HUDEP-2 (cell line): ENCODE data around the gene DIAPH2.

Experiments used
- DNase-seq, 76 experiments: peaks; one replicate each; lab custom pipeline; 2025; ENCODE audit not compliant: unreplicated experiment in 76 of 76; lab: John Stamatoyannopoulos, UW

DIAPH2 gene

DNA sequence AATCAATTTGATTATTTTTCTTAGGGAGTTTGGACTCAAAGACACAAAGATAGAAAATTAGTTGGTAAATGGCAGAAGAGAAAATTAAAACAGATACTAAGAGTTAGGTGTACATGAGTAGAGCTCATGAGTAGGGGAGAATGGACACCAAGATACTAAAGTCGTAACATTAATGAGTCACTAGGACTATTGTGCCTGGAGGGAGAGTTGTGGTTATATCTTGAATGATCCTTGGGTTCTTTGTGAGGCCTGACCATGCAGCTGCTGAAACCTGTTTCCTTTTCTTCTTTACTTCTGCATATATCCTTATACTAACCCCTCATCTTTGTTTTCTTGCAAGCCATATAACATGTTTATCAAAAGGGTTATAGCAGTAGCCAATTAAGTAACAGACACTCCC, 731.8 kb downstream of the DIAPH2 start:
- DNase-seq: no peak

DNA sequence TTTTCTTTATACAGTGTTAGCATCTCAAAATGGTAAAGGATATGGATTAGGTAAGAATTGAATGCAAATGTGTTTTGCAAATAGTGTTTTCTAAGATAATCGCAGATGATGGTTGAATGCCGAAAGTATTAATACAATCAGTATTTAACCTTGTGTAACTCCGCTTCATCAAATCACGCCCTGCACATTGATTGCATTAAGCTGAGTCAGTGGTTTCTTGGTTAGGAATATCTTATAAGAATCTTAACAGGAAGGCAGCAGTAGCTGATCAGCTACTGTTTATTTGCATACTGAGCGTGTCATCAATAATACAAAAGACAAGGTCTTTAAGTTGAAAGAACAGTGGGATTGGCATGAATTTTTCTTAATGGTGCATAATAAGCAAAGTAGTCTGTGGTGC, 744.5 kb downstream of the DIAPH2 start:
- DNase-seq: no peak

DNA sequence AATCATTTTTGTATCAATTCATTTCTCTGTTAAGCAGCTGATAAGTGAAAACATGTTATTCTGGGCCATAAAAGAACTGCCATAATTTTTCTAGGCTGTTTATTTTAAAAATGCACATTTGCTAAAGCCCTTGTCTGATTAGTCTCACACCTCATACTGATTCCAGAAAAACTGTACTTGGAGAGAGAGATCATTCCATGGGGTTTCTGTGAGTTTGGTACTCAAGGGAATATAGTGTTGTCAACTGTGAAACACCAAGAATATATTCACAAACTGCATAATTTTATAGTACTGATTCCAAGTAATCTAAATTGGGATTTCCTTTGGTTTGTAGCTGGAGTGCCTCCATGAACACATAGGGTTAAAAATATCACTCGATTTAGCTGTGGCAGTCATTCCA, 746.6 kb downstream of the DIAPH2 start:
- no peak for DNase-seq

DNA sequence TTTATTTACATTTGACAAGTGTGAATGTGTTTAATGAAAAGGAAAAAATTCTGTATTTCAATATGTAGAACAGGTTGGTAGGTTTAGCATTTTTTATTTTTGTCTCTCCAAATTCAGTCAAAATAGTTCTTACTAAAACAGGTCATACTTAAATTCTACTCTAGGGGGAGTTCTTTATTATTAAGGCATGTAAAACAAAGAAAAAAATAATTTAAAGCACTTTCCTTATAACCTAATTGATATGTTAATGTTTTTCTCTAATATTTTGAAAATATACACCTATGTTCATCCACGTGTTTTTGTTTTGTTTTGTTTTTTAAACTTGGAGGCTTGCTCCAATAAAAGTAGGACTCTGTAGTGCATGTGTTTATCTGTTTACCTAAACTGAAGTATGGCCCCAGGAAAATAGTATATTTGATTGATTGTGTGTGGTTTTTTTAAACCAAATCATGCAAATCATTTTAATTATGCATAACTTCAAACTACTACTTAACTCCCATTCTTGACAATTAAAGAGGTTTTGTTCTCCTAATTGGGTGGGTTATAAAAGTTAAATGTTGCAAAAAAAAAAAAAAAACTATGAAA, 761.7 kb downstream of the DIAPH2 start:
- no peak for DNase-seq

DNA sequence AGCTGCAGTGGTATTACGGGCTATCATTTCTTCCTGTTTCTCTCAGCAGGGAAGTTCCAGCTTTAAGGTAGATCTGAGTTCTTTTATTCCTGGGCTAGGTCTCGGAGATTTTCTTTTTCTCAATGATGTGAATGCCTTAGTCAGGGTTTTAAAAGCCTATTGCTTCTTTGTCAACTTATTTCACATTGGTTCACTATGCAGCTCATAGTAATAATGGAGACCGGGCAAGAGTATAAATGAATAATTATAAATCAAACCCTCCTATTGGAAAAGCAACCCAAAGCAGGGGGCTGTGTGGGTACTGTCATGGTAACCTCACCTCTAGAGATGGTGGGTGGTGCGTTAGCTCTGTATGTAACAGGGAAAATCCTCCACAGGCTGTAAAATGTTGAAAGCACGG, 762.7 kb downstream of the DIAPH2 start:
- DNase-seq: no peak

DNA sequence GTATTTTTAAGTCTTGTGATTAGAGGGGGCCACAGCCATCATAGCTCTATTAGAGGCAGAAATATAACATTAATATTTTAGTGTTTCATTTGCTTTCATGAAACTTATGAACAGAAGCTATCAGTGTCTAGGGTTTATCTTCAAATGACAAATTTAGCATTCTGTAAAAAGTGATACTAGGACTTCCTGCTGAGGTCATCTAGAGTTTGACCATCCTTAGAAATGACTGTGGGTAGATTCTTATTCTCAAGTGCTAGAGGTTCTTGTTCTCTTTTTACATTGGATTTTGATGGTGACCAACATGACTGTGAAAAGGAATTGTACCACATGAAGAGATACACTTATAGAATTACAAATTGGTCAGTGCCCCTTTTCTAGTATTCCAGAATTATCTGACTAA, 767.6 kb downstream of the DIAPH2 start:
- DNase-seq: no peak

DNA sequence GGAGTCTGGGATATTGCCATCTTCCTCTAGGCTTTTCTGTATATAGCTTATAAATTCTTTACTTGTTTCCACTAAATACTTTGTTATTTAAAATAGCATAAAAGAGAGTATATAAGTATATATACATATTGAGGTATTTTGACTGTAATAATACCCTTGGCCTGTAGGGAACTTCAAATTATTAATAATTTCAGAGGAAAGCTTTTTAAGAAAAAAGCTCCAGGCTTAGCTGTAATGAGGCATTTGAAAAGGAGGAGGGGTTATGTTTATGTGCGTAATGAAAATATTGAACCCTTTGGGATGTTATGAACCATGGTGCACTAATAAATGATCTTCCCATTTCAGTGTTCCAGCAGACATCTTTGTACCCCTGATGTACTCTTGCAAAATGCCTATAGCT, 777.1 kb downstream of the DIAPH2 start:
- no peak for DNase-seq

DNA sequence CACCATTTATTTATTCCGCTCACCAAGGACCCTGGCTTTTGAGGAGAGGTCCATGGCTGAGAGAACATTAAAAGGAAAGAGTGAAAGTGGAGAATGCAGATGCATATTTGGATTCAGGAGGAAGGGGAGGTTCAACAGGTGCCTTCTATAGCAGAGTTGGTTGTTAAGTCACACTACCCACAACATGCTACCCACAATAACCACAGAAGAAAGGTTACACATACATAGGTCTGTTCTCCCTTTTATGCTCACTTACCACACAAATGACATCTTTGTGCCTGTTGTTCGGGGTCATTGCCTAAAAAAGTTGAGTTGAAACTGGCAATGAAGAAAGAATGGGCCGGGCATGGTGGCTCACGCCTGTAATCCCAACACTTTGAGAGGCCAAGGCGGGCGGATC, 786.4 kb downstream of the DIAPH2 start:
- DNase-seq: no peak

DNA sequence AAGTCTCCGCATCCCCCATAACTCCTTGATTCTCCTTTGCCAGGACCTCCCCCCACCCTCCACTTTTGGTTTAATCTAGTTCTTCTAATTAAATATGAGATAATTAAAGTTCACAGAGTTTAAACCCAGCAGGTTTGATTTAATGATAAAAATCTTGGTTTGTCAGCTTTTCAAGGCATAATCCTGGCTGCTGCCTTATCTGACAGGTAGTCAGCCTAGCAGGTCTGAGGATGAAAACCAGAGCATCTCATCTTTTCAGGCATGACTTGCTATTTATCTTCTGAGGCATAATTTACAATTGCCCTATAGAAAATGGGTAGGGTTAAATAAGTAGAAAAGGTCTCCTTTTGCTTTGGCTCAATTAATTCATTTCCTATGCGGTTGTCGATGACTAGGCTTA, 790.3 kb downstream of the DIAPH2 start:
- no peak for DNase-seq

DNA sequence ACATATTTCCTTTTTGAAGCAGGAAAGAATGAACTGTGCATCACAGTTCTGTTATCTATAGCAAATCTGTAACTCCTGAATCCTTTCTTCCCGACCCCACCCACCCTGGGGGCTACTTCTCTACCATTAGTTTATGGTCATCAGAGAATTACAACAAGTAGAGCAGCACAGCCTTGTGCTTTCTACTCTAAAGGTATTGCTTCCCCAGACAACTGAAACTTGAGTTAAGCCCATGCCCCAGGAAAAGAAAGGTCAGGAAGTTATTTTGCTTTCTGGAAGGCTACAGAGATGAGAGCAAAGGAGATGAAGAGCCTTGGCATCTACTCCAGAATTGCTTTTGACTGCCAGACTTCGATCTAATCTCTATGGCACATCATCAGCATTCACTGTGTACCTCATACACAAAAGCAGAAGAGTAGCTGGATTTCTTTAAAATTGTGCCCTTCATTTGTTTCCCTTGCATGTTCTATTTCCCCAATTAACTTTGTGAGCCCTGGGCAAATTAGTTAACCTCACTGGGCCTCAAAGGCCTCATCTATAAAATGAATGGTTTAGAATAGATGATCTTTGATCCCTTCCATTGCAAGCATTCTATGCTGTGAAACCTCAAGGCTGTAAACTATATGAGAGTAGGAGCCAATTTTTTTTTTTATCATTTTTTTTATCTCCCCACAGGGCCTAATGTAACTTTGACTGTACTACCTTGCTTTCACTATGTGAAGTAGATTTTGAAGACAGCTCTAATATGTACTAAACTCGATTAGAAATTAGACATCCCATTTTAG, 794.7 kb downstream of the DIAPH2 start:
- DNase-seq: no peak

DNA sequence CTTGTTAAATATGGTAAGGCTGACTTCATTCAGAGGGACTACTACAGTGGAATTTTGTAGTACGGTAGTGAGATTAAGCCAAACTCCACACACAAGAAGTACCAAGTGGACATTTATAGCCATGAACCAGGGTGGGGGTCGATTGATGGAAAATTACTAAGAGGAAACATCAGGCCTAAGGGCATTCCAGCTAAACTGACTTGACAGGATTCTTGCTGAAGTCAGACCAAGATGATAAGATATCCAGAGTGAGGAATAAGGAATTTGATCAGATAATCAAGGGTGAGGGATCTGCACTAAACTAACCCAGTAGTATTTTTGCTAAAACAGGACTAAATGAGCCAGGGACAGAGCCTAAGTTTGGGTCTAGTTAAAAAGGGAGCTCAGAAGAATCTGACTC, 796.6 kb downstream of the DIAPH2 start:
- DNase-seq: no peak

DNA sequence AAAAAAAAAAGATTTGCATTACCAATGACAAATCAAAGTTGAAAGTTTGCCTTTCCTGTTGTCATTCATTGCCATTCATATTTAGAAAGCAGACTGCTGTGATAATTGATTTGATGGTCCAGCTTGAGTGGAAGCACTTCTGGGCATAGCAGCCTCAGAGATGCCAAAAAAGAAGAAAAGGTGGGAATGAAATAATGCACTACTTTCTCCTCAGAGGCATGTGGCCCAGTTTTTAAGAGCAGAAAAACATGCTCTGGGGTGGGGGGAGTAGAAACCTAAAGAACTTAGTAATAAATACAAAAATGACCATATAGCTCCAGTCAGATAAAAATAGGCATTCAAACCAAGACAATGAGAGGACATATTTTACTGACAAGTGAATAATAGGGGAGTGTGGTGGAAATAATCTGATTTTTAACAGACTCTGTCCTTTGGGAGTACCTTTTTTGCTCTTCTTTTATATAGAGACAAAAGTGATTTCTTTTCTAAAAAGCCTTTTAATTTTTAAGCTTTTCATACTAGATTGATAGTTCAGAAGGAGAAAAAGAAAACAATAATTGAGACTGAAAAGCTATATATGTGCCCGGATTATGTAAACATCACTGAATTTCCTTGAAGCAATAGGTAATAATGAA, 798.1 kb downstream of the DIAPH2 start:
- DNase-seq: no peak

DNA sequence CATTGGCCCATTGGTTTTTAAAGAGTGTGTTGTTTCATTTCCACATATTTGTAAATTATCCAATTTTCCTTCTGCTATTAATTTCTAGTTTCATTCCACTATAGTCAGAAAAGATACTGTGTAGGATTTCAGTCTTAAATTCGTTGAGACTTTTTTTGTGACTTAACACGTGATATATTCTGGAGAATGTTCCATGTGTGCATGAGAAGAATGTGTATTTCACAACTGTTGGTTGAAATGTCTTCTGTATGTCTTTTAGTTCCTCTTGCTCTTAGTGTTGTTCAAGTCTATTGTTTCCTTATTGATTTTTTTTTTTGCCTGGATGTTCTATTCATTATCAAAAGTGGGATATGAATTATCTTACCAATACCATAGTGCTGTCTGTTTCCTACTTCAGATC, 806.0 kb downstream of the DIAPH2 start:
- DNase-seq: no peak

DNA sequence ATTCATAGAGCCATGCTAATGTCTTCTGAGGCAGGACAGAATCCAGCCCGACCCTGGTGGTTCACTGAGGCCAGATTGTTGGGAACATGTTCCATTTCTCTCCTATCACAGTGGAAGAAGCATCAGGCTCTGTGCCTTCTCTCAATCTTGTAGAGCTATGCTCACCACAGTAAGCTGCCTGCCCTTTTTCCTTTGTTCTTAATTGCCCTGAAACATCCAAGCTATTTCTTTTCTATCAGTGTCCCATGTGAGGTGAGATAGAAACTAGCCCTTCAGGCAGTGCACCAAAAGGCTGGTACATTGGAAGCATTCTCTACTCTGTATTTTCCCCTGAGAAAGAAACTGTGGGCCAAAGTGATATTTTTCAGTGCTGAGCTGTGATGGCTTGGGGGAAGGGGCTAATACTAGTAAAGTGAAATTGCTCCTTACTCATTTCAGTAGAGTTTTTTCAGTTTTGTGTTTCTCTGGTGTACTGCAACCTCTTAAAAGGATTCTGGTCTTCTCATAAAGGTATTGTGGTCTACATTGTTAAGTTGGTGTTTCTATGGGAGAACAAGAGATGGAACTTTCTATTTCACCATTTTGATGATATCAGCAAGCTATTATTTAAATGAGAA, 810.2 kb downstream of the DIAPH2 start:
- DNase-seq: no peak

DNA sequence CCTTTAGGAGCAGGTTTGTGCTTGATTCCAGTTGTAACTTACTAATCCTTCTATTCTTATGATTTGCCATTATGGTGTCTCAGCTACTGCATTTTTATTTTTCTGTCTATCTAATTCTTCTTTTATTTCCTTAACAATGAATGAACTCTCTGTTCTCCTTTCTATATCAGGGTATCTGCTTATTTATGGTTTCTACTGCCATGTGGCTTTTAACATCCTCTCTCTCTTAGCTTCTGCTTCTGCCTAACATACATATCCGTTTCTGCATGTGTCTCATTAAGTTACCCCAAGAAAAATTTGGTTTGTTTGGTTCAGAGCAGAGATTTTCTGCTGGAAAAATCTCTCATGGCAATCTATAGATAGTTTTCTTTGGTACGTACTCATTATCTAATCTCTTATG, 813.5 kb downstream of the DIAPH2 start:
- DNase-seq: no peak

DNA sequence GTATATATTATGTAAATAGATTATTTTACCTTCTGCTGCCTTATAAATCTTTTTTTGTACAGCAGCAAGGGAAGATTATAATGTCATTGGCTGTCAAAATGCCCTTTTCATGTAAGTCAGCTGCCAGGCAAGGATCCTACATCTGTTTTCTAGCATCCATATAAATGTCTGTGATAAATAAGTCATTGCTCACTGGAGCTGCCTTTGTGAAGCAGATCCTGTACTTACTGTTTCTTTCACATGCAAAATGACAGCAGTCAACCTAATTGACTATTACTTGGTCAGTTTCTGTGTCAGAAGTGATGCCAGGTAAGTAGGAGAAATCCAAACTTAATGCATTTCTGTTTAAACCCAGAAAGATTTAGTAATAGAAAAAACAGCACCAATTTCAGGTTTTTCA, 819.8 kb downstream of the DIAPH2 start:
- no peak for DNase-seq

DNA sequence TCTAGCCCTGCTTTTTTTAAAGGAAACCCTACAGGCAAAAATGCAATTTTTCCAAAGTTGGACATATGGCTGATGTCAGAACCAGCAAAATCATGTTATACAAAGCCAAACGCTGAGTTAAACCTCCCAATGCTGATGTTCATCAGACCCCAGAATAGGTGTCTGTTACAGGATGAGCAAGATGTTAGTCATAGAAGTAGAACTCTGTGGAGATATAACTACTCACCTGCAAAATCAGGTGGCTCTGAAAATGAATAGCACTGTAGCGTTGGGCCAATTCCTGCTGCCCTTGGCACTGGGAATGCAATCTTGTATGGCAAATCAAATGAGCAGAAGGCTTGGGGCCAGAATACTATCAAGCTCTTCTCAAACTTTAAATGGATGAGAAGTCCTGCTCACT, 833.1 kb downstream of the DIAPH2 start:
- DNase-seq: no peak

DNA sequence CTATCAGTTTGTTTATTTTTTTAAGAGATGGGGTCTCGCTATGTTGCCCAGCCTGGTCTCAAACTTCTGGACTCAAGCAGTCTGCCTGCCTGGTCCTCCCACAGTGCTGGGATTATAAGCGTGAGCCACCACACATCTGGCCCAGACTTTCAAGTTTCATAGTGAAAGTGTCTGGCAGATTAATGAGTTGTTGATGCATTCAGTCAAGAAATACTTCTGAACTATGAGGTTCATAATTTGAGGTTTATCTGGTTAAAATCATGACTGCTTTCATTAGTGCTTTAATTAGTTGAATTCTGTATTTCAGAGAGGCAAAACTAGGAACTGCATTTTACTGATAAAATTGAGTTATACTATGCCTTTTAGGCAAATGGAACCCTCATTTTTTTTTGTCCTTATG, 837.7 kb downstream of the DIAPH2 start:
- no peak for DNase-seq

DNA sequence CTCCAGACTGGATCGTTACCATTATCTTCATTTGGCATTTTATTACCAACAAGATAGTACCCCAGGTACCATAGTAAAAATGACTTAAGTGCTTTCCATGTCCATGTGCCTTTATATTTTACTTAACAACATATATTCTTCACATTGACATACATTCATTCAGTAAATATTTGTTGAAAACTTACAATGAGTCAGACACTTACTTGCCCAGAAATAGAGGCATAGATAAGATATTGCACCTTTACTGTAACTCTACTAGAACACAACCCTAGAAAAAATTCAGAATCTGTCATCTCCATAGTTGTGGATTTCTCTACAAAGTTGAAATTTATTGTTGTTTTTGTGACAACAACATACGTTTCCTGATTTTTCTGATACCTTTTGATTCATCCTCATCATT, 839.7 kb downstream of the DIAPH2 start:
- DNase-seq: no peak

DNA sequence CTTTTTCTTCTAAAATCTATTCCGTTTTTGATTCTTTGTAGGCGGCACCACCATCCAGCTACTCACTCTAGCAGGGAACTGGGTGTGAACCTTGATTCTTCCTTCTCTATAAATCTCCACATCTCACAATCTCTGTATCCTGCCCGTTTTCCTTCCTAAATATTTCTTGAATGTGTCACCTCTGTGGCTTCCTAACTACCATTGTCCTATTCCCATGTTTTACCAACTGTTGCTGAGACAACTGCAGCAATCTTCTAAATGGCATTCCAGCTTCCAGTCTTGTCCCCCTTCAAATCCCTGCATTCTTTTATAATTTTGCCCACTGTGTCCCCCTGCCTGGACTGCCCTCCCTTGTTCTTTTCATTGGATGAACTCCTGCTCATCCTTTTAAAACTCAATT, 840.4 kb downstream of the DIAPH2 start:
- no peak for DNase-seq

DNA sequence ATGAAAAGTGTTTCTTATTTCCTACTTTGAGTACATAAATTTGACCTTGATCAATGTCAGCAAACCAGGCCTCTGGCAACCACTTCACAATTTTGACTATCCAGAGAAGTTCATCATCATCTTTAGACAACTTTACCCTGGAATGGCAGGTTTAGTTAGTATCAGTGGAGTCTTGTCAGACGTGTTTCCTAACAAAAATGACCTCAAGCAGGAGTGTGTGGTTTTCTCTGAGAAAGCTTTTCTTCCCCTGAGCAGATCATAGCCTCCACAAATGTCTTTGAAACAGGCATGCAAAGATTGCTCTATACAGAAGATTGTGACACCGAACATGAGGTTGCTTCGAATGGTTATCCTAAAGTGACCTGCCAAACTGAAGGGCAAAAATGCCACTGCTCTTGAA, 841.3 kb downstream of the DIAPH2 start:
- DNase-seq: no peak

DNA sequence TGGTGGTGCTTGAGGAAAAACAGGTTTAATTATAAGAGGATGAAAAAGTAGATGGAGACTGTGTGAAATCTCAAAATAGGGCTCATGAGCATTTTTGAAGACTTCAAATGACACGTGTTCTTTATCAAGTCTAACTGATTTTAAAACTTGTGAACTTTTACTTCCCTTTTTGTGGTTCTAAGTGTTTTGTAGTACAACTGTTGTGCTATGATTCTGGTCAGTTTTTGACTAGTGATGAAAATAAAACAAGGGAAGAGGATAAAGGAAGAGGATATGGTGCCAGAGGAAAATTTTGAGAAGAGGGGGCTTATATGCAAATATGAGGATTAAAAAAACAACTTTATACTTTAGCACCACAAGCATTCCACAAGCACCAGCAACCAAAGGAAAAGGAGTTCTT, 843.1 kb downstream of the DIAPH2 start:
- DNase-seq: no peak
